ENCODE results near the gene ZNF234.
A peak's percentile ranks its signal among the peaks of the same experiment; 100 is the strongest.
"Not testable (repeated sequence)": the region's sequence is repeated elsewhere in the genome, so short reads cannot be mapped to it uniquely, and the experiment has no call there.

The ZNF234 gene

GRCh38 chr19:44141191-44142058 lies at the start of gene ZNF234:
Gene ZNF234, plus strand, starts transcription at chr19:44141554. Its CDS starts 3,079 bp downstream, at chr19:44144633.
- peak; percentile 56 to 78 for DNase-seq

- DNase-seq: no peak
Observed at GRCh38 chr19:44092108-44092507, 49.2 kb upstream of the ZNF234 start.

GRCh38 chr19:44093931-44094765 lies 47.2 kb upstream of the ZNF234 start, which contains the start of gene ZNF224:
Gene ZNF224, plus strand, starts transcription at chr19:44094361. Its CDS starts 3,513 bp downstream, at chr19:44097874.
- DNase-seq: peak; percentile 85 to 91

- no peak for DNase-seq
Observed at GRCh38 chr19:44107751-44108150, 33.6 kb upstream of the ZNF234 start.

GRCh38 chr19:44109458-44109857 lies 31.9 kb upstream of the ZNF234 start:
- DNase-seq: no peak

GRCh38 chr19:44111910-44112463 lies 29.4 kb upstream of the ZNF234 start:
- peak; percentile 21 to 26 for DNase-seq

- DNase-seq: no peak
Observed at GRCh38 chr19:44112802-44113137, 28.6 kb upstream of the ZNF234 start.

- DNase-seq: peak; percentile 94 to 98
Observed at GRCh38 chr19:44113138-44113783, 28.1 kb upstream of the ZNF234 start, which contains the start of gene ZNF225. Gene ZNF225, plus strand, starts transcription at chr19:44113399. Its CDS starts 2,429 bp downstream, at chr19:44115828.

- DNase-seq: no peak
Observed at GRCh38 chr19:44113784-44114390, 27.5 kb upstream of the ZNF234 start.

- DNase-seq: not testable (repeated sequence)
Observed at GRCh38 chr19:44121162-44121561, 20.2 kb upstream of the ZNF234 start.

- DNase-seq: no peak
Observed at GRCh38 chr19:44131955-44132354, 9.4 kb upstream of the ZNF234 start.

- no peak for DNase-seq
Observed at GRCh38 chr19:44142059-44142433, 692 bp downstream of the ZNF234 start.

GRCh38 chr19:44149776-44150175 lies 8.4 kb downstream of the ZNF234 start:
- no peak for DNase-seq

GRCh38 chr19:44151491-44151890 lies 10.1 kb downstream of the ZNF234 start:
- DNase-seq: no peak

GRCh38 chr19:44156475-44156874 lies 15.1 kb downstream of the ZNF234 start:
- DNase-seq: no peak

- DNase-seq: no peak
Observed at GRCh38 chr19:44163789-44164188, 22.4 kb downstream of the ZNF234 start.

GRCh38 chr19:44164327-44164672 lies 22.9 kb downstream of the ZNF234 start:
- DNase-seq: no peak

- DNase-seq: peak; percentile 96 to 98
Observed at GRCh38 chr19:44164673-44165512, 23.5 kb downstream of the ZNF234 start, which contains the start of gene ZNF226. Gene ZNF226, plus strand, starts transcription at chr19:44165100. Its CDS starts 4,981 bp downstream, at chr19:44170081.

- not testable (repeated sequence) for DNase-seq
Observed at GRCh38 chr19:44170660-44171059, 29.3 kb downstream of the ZNF234 start.

- no peak for DNase-seq
Observed at GRCh38 chr19:44176590-44176989, 35.2 kb downstream of the ZNF234 start.

- no peak for DNase-seq
Observed at GRCh38 chr19:44180968-44181367, 39.6 kb downstream of the ZNF234 start.
